GM12801 (cell line): ENCODE results near the gene GTSE1.

Source experiments
- CTCF ChIP-seq: IDR thresholded peaks from one replicate; pipeline ENCODE4 v1.5.1; 2011; ENCODE audit warnings: control low read depth; ENCODE audit not compliant: insufficient read length; ENCODE audit errors: extremely low read depth

GTSE1 gene

GRCh38 chr22:46287873-46288751 is 8.6 kb upstream of the GTSE1 start:
- TF ChIP-seq CTCF = no peak

GRCh38 chr22:46288846-46289243 is 7.8 kb upstream of the GTSE1 start:
- no peak for TF ChIP-seq CTCF

GRCh38 chr22:46289244-46289891 is 7.3 kb upstream of the GTSE1 start:
- TF ChIP-seq CTCF = no peak

GRCh38 chr22:46290121-46290842 is 6.4 kb upstream of the GTSE1 start:
- no peak for TF ChIP-seq CTCF

- no peak for TF ChIP-seq CTCF
These were observed 5.6 kb upstream of the GTSE1 start for GRCh38 chr22:46290843-46291785.

- no peak for TF ChIP-seq CTCF
These were observed 4.5 kb upstream of the GTSE1 start for GRCh38 chr22:46292173-46292572.
